Uterus (tissue), 2 donors: ENCODE measurements around the gene PPL.

Experiments
- CTCF ChIP-seq, 4 experiments: fragments of 200-600 bp in 2 of 4; fragments of 450-650 bp in 2 of 4; sonication (generic) in 2 of 4; IDR thresholded peaks; one replicate each; pipeline ENCODE4 v1.5.1; 2016 to 2019; ENCODE audit warnings: antibody characterized with exemption in 4 of 4, mild to moderate bottlenecking in 2 of 4, moderate library complexity in 1 of 4
- POLR2A ChIP-seq, 2 donors: fragments of 450-650 bp; IDR thresholded peaks; one replicate each; pipeline ENCODE4 v1.6.1; 2016; ENCODE audit warnings: antibody characterized with exemption in 2 of 2, mild to moderate bottlenecking in 1 of 2, moderate library complexity in 1 of 2

- TF ChIP-seq POLR2A (IDR thresholded peaks at IDR 0.05) (no peak), CTCF (IDR thresholded peaks at IDR 0.05) (no peak)
Observed at GRCh38 chr16:4937782-4938682, 1.1 kb upstream of the PPL start.
